ENCODE data around the gene MIPEP. TPM values are rescaled to one million over a fixed set of nuclear protein-coding genes. Genes with fewer than 3 reads are reported as not detected.

MIPEP gene
- total RNA-seq (2022; extraction: Qiagen RNA extraction; ENCODE audit: low read depth), result 17.0 to 28.1 TPM (median 27.9 TPM) in 5 replicates

DNA sequence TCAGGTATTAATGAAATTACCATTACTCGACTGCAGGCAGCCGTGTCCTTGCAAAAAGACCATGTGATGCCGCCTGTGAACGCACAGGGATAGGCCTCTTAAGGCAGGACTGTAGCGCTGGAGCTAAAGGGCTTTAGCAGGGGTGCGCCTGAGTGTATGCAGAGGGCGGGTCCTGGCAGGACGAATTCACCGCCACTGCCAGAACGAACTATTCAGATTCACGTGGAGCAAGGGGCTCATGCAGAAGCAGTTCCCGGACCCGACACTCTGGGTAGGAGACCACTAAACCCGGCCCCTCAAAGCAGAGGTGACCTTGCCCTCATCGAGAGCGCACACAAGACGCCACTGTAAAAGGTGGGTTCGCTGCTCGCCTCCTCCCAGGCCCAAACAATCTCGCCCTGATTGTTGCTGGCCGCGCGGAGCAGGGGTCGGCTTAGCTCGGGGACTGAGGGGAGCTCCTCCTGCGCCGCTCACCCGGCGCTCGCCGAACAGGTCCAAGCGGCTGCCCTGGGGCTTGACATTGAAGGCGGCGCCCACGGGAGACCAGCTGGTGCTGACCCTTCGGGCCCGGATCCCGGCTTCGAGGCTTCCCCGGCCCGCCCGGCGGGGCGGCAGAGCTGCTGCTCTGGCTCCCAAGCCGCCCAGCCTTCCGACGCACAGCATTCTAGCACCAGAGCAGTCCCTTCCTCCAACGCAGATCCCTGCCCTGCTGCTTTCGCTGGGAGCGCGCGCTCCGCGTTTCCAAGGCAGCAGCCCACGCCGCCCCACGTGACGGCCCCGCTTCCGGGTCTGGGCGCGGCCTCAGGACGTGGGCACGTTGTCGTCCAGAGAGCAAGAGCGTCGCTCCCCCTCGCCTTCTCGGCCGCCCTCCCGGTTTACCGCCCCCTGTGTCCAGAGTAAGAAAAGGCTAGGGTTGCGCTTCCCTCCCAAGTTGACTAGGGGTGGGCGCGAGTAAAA is at the start of gene MIPEP:
Gene MIPEP (minus strand): TSS at position 743 of the 957 bp plus-strand sequence. CDS start 80 bp downstream, at position 663.

GRCh38 chr13:23897452-23897919 is 8.3 kb upstream of the MIPEP start, which contains the start of gene C1QTNF9B:
TSS of gene C1QTNF9B (minus strand) at chr13:23897502.

Other genes with a start within 250 kb of the MIPEP start
- not detected in 5 replicates for gene C1QTNF9B, start 8.1 kb upstream of the MIPEP start, total RNA-seq (2022; extraction: Qiagen RNA extraction; ENCODE audit: low read depth)